OCI-LY7 (cell line): ENCODE results near the gene CD247.

Experiments used
- CTCF ChIP-seq: fragments of 200-600 bp; sonication (generic); conservative IDR thresholded peaks from 2 replicates; pipeline ENCODE4 v1.5.1; 2014; ENCODE audit warnings: mild to moderate bottlenecking, antibody characterized with exemption, low read length, moderate library complexity, mixed read lengths
- EZH2phosphoT487 ChIP-seq: fragments of 200-600 bp; sonication (generic); IDR thresholded peaks from 2 replicates; pipeline ENCODE4 v1.6.1; 2018; ENCODE audit warnings: low read depth, borderline replicate concordance, mild to moderate bottlenecking, mixed run types, antibody characterized with exemption, low read length, moderate library complexity, mixed read lengths

- TF ChIP-seq CTCF: no peak
- no peak for TF ChIP-seq EZH2phosphoT487
These were observed 8.5 kb upstream of the CD247 start for GRCh38 chr1:167526667-167527383.
